HepG2 (cell line): ENCODE results near the gene NEDD4. TPM values are rescaled to one million over a fixed set of nuclear protein-coding genes. Genes with fewer than 3 reads are reported as not detected.

Experiments
- FOXK1 ChIP-seq: sonication (generic); formaldehyde crosslinking; IDR thresholded peaks from 2 replicates; pipeline ENCODE4 v1.4.0; 2020; ENCODE audit warnings: low read depth, missing genetic modification reagents, borderline replicate concordance
- KAT2B ChIP-seq: fragments of 150-350 bp; IDR thresholded peaks from 2 replicates; pipeline ENCODE4 v1.6.1; 2014; ENCODE audit warnings: low read depth, low read length, borderline replicate concordance
- MAFF ChIP-seq: IDR thresholded peaks from 2 replicates; pipeline ENCODE4 v1.6.1; 2011; ENCODE audit warnings: low read depth, low read length, improper control_type of control experiment
- MYPOP ChIP-seq: sonication (generic); formaldehyde crosslinking; IDR thresholded peaks from 2 replicates; pipeline ENCODE4 v1.8.1; 2023; ENCODE audit warnings: mild to moderate bottlenecking, moderate library complexity, missing genetic modification reagents
- STAT5B ChIP-seq: sonication (generic); formaldehyde crosslinking; IDR thresholded peaks from 2 replicates; pipeline ENCODE4 v1.4.0; 2020; ENCODE audit warnings: missing genetic modification reagents
- ZC3H13 ChIP-seq: sonication (generic); formaldehyde crosslinking; IDR thresholded peaks from 2 replicates; pipeline ENCODE4 v1.8.1; 2023; ENCODE audit warnings: mild to moderate bottlenecking, missing genetic modification reagents, moderate library complexity
- ZNF407 ChIP-seq: sonication (generic); formaldehyde crosslinking; IDR thresholded peaks from one replicate; pipeline ENCODE4 v1.5.1; 2020; ENCODE audit warnings: mild to moderate bottlenecking, missing genetic modification reagents; ENCODE audit errors: not compliant biosample characterization
- ZNF703 ChIP-seq: sonication (generic); formaldehyde crosslinking; IDR thresholded peaks from 2 replicates; pipeline ENCODE4 v1.5.1; 2020; ENCODE audit warnings: missing genetic modification reagents, mild to moderate bottlenecking, moderate library complexity, borderline replicate concordance
- ZNF83 ChIP-seq: sonication (generic); formaldehyde crosslinking; IDR thresholded peaks from 2 replicates; pipeline ENCODE4 v1.4.0; 2020; ENCODE audit warnings: missing genetic modification reagents, mild to moderate bottlenecking, borderline replicate concordance
- polyA plus RNA-seq, 8 experiments: library from polyadenylated mRNA; depleted of rRNA in 3 of 8; stranded (reverse) in 7 of 8; unstranded in 1 of 8; fragments of >200 nt; fragmentation: Illumina TruSeq in 4 of 8; extraction: Trizol in 4 of 8; gene quantifications; 2 replicates each; pipeline versions ENCODE4 v1.2.1 to v1.2.3, GENCODE V29; 2011 to 2016; ENCODE audit warnings: low read depth in 4 of 8, missing spikeins in 1 of 8, mixed read lengths in 1 of 8; ENCODE audit not compliant: insufficient read depth in 1 of 8
- total RNA-seq, 5 experiments: library from RNA; depleted of rRNA; stranded (reverse); fragments of >200 nt; fragmentation: Illumina TruSeq; extraction: Trizol; gene quantifications; 2 replicates each; pipeline ENCODE4 v1.2.3, GENCODE V29; 2016; ENCODE audit warnings: low read depth in 1 of 5

NEDD4 gene
- total and polyA plus RNA-seq, 2 of the 13 experiments (the other 11 are each of a cell fraction or from before 2014, with no cell fraction given) = 10.4 to 13.0 TPM

- TF ChIP-seq ZNF407 (CRISPR knock-in tag) (no peak), MYPOP (no peak), KAT2B (no peak), ZNF703 (CRISPR knock-in tag) (no peak), MAFF (no peak), ZC3H13 (no peak), ZNF83 (CRISPR knock-in tag) (no peak), STAT5B (CRISPR knock-in tag) (no peak), FOXK1 (CRISPR knock-in tag) (no peak)
Observed at GRCh38 chr15:55960946-55961345, 32.5 kb downstream of the NEDD4 start (continued).
